HepG2 (cell line): ENCODE data around the gene EZH1. TPM values are rescaled to one million over a fixed set of nuclear protein-coding genes. Genes with fewer than 3 reads are reported as not detected.

ENCODE experiments used
- ASH2L ChIP-seq: fragments of 300-600, 200-600 bp; sonication (generic); IDR thresholded peaks from 2 replicates; pipeline ENCODE4 v1.7.0; 2017; ENCODE audit warnings: low read depth, mild to moderate bottlenecking, moderate library complexity, mixed read lengths, low read length; ENCODE audit not compliant: insufficient read length
- FOXK2 ChIP-seq: fragments of 450-650 bp; IDR thresholded peaks from 2 replicates; pipeline ENCODE4 v1.6.1; 2016
- GABPA ChIP-seq, 2 experiments: IDR thresholded peaks; 2 replicates each; pipeline ENCODE4 v1.6.1; 2011 to 2016; ENCODE audit warnings: low read depth in 2 of 2, low read length in 1 of 2, missing biosample characterization in 1 of 2, missing genetic modification characterization in 1 of 2
- GTF3A ChIP-seq: sonication (generic); formaldehyde crosslinking; conservative IDR thresholded peaks from 2 replicates; pipeline ENCODE4 v1.4.0; 2020; ENCODE audit warnings: mild to moderate bottlenecking, missing genetic modification reagents
- HDAC2 ChIP-seq: sonication (generic); formaldehyde crosslinking; IDR thresholded peaks from 2 replicates; pipeline ENCODE4 v1.4.0; 2020; ENCODE audit warnings: missing genetic modification reagents
- HNRNPK ChIP-seq: fragments of 200-400 bp; formaldehyde crosslinking; IDR thresholded peaks from 2 replicates; pipeline ENCODE4 v1.6.1; 2018; ENCODE audit warnings: low read length, low read depth, moderate library complexity, mild to moderate bottlenecking; ENCODE audit not compliant: poor library complexity, severe bottlenecking
- JDP2 ChIP-seq: sonication (generic); formaldehyde crosslinking; IDR thresholded peaks from 2 replicates; pipeline ENCODE4 v1.8.1; 2022; ENCODE audit warnings: missing genetic modification reagents, borderline replicate concordance
- MXD1 ChIP-seq: sonication (generic); formaldehyde crosslinking; IDR thresholded peaks from 2 replicates; pipeline ENCODE4 v1.4.0; 2020; ENCODE audit warnings: mild to moderate bottlenecking, missing genetic modification reagents
- NR2F6 ChIP-seq, 2 experiments: IDR thresholded peaks; 2 replicates each; pipeline ENCODE4 v1.6.1; 2016; ENCODE audit warnings: antibody characterized with exemption in 1 of 2, mild to moderate bottlenecking in 1 of 2
- SMAD9 ChIP-seq: sonication (generic); formaldehyde crosslinking; IDR thresholded peaks from 2 replicates; pipeline ENCODE4 v1.5.1; 2020; ENCODE audit warnings: mild to moderate bottlenecking, missing genetic modification reagents
- TFE3 ChIP-seq: IDR thresholded peaks from 2 replicates; pipeline ENCODE4 v1.6.1; 2016
- ZBTB2 ChIP-seq: sonication (generic); formaldehyde crosslinking; IDR thresholded peaks from 2 replicates; pipeline ENCODE4 v1.8.0; 2022; ENCODE audit warnings: low read depth, missing genetic modification reagents
- ZBTB34 ChIP-seq: sonication (generic); formaldehyde crosslinking; IDR thresholded peaks from 2 replicates; pipeline ENCODE4 v1.8.0; 2022; ENCODE audit warnings: mild to moderate bottlenecking, missing genetic modification reagents
- ZFY ChIP-seq: sonication (generic); formaldehyde crosslinking; IDR thresholded peaks from 2 replicates; pipeline ENCODE4 v1.4.0; 2020; ENCODE audit warnings: missing genetic modification reagents
- ZNF121 ChIP-seq: sonication (generic); formaldehyde crosslinking; IDR thresholded peaks from 2 replicates; pipeline ENCODE4 v1.5.0; 2020; ENCODE audit warnings: mild to moderate bottlenecking, missing genetic modification reagents
- ZNF160 ChIP-seq: sonication (generic); formaldehyde crosslinking; IDR thresholded peaks from 2 replicates; pipeline ENCODE4 v1.8.0; 2022; ENCODE audit warnings: mild to moderate bottlenecking, inconsistent platforms, missing genetic modification reagents
- ZNF614 ChIP-seq: IDR thresholded peaks from 2 replicates; pipeline ENCODE4 v1.6.1; 2018; ENCODE audit warnings: missing biosample characterization, missing genetic modification reagents, inconsistent platforms, borderline replicate concordance
- ZSCAN29 ChIP-seq: sonication (generic); formaldehyde crosslinking; conservative IDR thresholded peaks from 2 replicates; pipeline ENCODE4 v1.4.0; 2020; ENCODE audit warnings: mild to moderate bottlenecking, missing genetic modification reagents
- polyA plus RNA-seq, 8 experiments: library from polyadenylated mRNA; depleted of rRNA in 3 of 8; stranded (reverse) in 7 of 8; unstranded in 1 of 8; fragments of >200 nt; fragmentation: Illumina TruSeq in 4 of 8; extraction: Trizol in 4 of 8; gene quantifications; 2 replicates each; pipeline versions ENCODE4 v1.2.1 to v1.2.3, GENCODE V29; 2011 to 2016; ENCODE audit warnings: low read depth in 4 of 8, missing spikeins in 1 of 8, mixed read lengths in 1 of 8; ENCODE audit not compliant: insufficient read depth in 1 of 8
- total RNA-seq, 5 experiments: library from RNA; depleted of rRNA; stranded (reverse); fragments of >200 nt; fragmentation: Illumina TruSeq; extraction: Trizol; gene quantifications; 2 replicates each; pipeline ENCODE4 v1.2.3, GENCODE V29; 2016; ENCODE audit warnings: low read depth in 1 of 5

EZH1 gene
- total and polyA plus RNA-seq, 2 of the 13 experiments (the other 11 are each of a cell fraction or from before 2014, with no cell fraction given) = 11.6 to 24.0 TPM

- TF ChIP-seq FOXK2 (no peak), HNRNPK (peak; percentile 100), ZFY (CRISPR knock-in tag) (peak; percentile 95), ZNF160 (peak; percentile 69; the same call in 1 of the 2 replicates), ZSCAN29 (CRISPR knock-in tag) (no peak), ZBTB2 (CRISPR knock-in tag) (no peak), ZNF121 (CRISPR knock-in tag) (no peak), HDAC2 (CRISPR knock-in tag) (peak; percentile 74), GTF3A (no peak), ZNF614 (CRISPR knock-in tag) (peak; percentile 85; the same call in 1 of the 2 replicates), JDP2 (no peak), GABPA (IDR thresholded peaks at IDR 0.05; ENCODE audit: low read depth, low read length) (no peak), GABPA (CRISPR knock-in tag; IDR thresholded peaks at IDR 0.05; ENCODE audit: low read depth) (no peak), NR2F6 (IDR thresholded peaks at IDR 0.05) (no peak), NR2F6 (CRISPR knock-in tag; IDR thresholded peaks at IDR 0.05) (peak; percentile 27; the same call in 1 of the 2 replicates), MXD1 (CRISPR knock-in tag) (peak; percentile 89), TFE3 (CRISPR knock-in tag) (no peak), ZBTB34 (CRISPR knock-in tag) (no peak), SMAD9 (CRISPR knock-in tag) (no peak), ASH2L (peak; percentile 70)
These were observed 85.5 kb downstream of the EZH1 start, which contains the start of gene TUBG2 (continued) for GRCh38 chr17:42659079-42659931.
